Ovary (tissue), 7 donors: ENCODE data around the gene MSL3B.

ENCODE experiments used
- DNase-seq, 5 donors: peaks; one replicate each; pipeline ENCODE4 v3.0.0-alpha.2; 2019 to 2020
- H3K27ac ChIP-seq, 2 donors: fragments of 200-600 bp; one replicate each; pipeline versions ENCODE4 v1.5.1 to v1.8.0; 2019 to 2022
- H3K27me3 ChIP-seq: fragments of 200-600 bp; one replicate; pipeline ENCODE4 v1.8.0; 2022
- H3K36me3 ChIP-seq: fragments of 200-600 bp; sonication (generic); one replicate; pipeline ENCODE4 v1.5.1; 2019
- H3K4me1 ChIP-seq: one replicate; pipeline ENCODE4 v1.8.1; 2013; ENCODE audit warnings: mild to moderate bottlenecking, moderate library complexity; ENCODE audit not compliant: insufficient read depth
- H3K4me3 ChIP-seq: fragments of 200-600 bp; sonication (generic); one replicate; pipeline ENCODE4 v1.5.1; 2017
- H3K9me3 ChIP-seq, 2 donors: fragments of 200-600 bp in 1 of 2; sonication (generic) in 1 of 2; one replicate each; pipeline versions ENCODE4 v1.5.1 to v1.8.1; 2013 to 2019; ENCODE audit warnings: mild to moderate bottlenecking in 1 of 2, moderate library complexity in 1 of 2
- CTCF ChIP-seq, 3 donors: fragments of 450-650 bp in 2 of 3; fragments of 200-600 bp in 1 of 3; IDR thresholded peaks; one replicate each; pipeline versions ENCODE4 v1.5.1 to v1.8.0; 2016 to 2022; ENCODE audit warnings: antibody characterized with exemption in 3 of 3, mild to moderate bottlenecking in 1 of 3
- EP300 ChIP-seq: sonication (generic); formaldehyde crosslinking; IDR thresholded peaks from one replicate; pipeline ENCODE4 v1.6.1; 2017; ENCODE audit warnings: antibody characterized with exemption
- POLR2A ChIP-seq: fragments of 450-650 bp; IDR thresholded peaks from one replicate; pipeline ENCODE4 v1.6.1; 2017; ENCODE audit warnings: antibody characterized with exemption, mild to moderate bottlenecking, moderate library complexity
- WGBS, 3 donors: extraction: QIAGEN DNeasy Blood & Tissue Kit in 1 of 3; methylation state at CpG; one replicate each; pipeline versions ENCODE4 v1.1.5 to v1.1.7; 2013 to 2017; 5-methylcytosine and 5-hydroxymethylcytosine counted together
- intact Hi-C, 4 donors: fragments of 100-400 bp; cut with DNase I; formaldehyde crosslinking; loops; one replicate each; pipeline versions ENCODE4 v1.11.0 to v1.15.1; 2022 to 2023
- donor health status: DM: no; HTN: no; CAD: no; lungs with moderate emphysema.
- donor health status: DM: no; HTN: no; CAD: no.
- donor health status: Bipolar disorder and iron deficiency.
- donor health status: DM: no; HTN: no; CAD: no.
- donor health status: DM: yes; HTN: yes; CAD: no.

Gene MSL3B

GRCh38 chr2:233849607-233850271 lies 18.4 kb downstream of the MSL3B start:
- no peaks in the 10 kb centered on the region for H3K9me3 ChIP-seq
- no peaks in the 10 kb centered on the region for H3K27me3 ChIP-seq
- intact Hi-C loops, result no loop called here
- no peak for TF ChIP-seq EP300
- TF ChIP-seq CTCF (IDR thresholded peaks at IDR 0.05), result no peak
- TF ChIP-seq POLR2A, result no peak
- H3K4me3 ChIP-seq, result no peak overlapping the region
- 92 to 97% (median 95%) methylated on average over 13 of the region's 13 CpGs for WGBS, 3 donors
- H3K4me1 ChIP-seq, result peaks cover 4% of the 10 kb centered on the region
- no peak for DNase-seq
- H3K27ac ChIP-seq, result no peak overlapping the region
- no peaks in the 10 kb centered on the region for H3K36me3 ChIP-seq

DNA sequence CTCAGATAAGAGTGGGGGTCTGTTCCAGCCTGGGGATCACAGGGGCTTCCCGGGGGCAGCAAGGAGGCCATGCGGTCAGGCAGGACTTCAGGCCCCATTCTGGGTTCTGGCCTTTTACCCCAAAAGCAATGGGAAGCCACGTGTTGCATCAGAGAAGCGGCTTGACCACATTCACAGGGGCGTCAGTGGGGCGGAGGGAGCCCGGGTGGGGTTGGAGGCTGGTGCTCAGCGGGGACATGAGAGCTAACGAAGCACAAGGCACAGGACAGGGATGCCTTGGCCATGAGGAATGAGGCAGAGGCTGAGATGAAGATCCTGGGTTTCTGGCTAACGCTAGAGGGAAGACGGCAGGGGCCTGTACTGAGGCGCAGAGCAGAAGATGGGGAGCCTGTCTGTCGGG lies 19.9 kb downstream of the MSL3B start:
- Histone ChIP-seq H3K27me3 (no peaks in the 10 kb centered on the region), H3K36me3 (no peaks in the 10 kb centered on the region), H3K9me3 (no peaks in the 10 kb centered on the region), H3K4me3 (no peak overlapping the region), H3K4me1 (no peaks in the 10 kb centered on the region), H3K27ac (no peak overlapping the region)
- intact Hi-C loops, result no loop called here
- DNase-seq, result no peak
- WGBS, 3 donors, result 89 to 96% (median 94%) methylated on average over 13 of the region's 13 CpGs
- TF ChIP-seq CTCF (IDR thresholded peaks at IDR 0.05), result no peak
- no peak for TF ChIP-seq POLR2A
- no peak for TF ChIP-seq EP300

DNA sequence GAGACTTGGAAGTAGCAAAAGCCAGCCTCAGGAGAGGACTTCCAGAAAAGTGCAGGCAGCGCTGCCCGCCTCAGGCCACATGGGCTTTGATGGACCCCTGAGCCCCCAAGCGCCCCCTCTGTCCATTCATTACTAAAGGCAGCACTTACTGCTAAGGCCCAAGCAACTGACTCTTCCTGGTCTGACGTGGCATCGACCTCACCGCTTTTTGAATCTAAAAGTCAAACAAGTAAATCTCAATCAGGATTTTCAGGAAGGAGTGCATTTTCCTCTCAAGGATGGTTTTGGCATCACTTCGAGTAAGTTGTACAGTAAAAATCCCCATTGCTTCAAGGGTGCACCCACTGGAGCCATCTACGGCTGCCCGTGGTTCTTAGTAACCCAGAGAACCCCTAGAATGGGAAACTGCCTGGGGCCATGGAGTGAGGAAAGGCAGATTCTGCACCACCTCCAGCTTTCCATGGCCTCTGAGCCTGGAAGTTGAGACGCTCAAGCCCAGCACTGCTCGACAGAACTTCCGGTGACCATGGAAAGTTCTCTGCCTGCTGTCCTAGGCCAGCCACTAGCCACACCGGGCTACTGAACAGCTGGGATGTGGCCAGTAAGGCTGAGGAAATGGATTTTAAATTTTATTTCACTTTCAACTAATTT lies 20.8 kb downstream of the MSL3B start:
- Histone ChIP-seq H3K9me3 (no peaks in the 10 kb centered on the region), H3K27me3 (no peaks in the 10 kb centered on the region), H3K4me1 (no peaks in the 10 kb centered on the region), H3K36me3 (no peaks in the 10 kb centered on the region), H3K4me3 (no peak overlapping the region), H3K27ac (no peak overlapping the region)
- no peak for DNase-seq
- TF ChIP-seq POLR2A, result no peak
- intact Hi-C loops, result no loop called here
- WGBS, 3 donors, result 96 to 100% (median 96%) methylated on average over 13 of the region's 13 CpGs

- Histone ChIP-seq H3K27ac (no peak overlapping the region), H3K36me3 (no peaks in the 10 kb centered on the region), H3K4me1 (no peaks in the 10 kb centered on the region), H3K27me3 (no peaks in the 10 kb centered on the region), H3K4me3 (no peak overlapping the region), H3K9me3 (no peaks in the 10 kb centered on the region)
- no peak for TF ChIP-seq EP300
- TF ChIP-seq POLR2A, result no peak
- no peak for TF ChIP-seq CTCF (IDR thresholded peaks at IDR 0.05)
- intact Hi-C loops, result no loop called here
- WGBS, 3 donors, result 81 to 85% (median 81%) methylated on average over 16 of the region's 16 CpGs
- no peak for DNase-seq
These were observed 21.6 kb downstream of the MSL3B start for GRCh38 chr2:233846387-233847247.
